HepG2 (cell line): Measurements from ENCODE around the gene SELENOH. TPM values are rescaled to one million over a fixed set of nuclear protein-coding genes. Genes with fewer than 3 reads are reported as not detected.

Experiments
- ATAC-seq: fragments of 200-7000 bp; cut with Tn5 transposase; 3 replicates; pipeline ENCODE4 v1.9.1; 2020; ENCODE audit warnings: mild to moderate bottlenecking, moderate library complexity
- BruUV-seq: library from RNA; stranded (reverse); fragments of 400-500 nt; replicated peaks from 2 replicates; lab custom pipeline; 2021; lab: Mats Ljungman, UMichigan
- CTCF ChIA-PET: fragments of 300-600 bp; formaldehyde crosslinking; extraction: SDS; loops from one replicate; lab custom pipeline; 2021; ENCODE audit warnings: low total read pairs, inconsistent platforms, low intra/inter-chr PET ratio; lab: Yijun Ruan, JAX
- POLR2A ChIA-PET: fragments of 350-600 bp; sonication (Branson Sonifier 250); formaldehyde crosslinking; loops from one replicate; lab custom pipeline; 2020; ENCODE audit warnings: antibody characterized with exemption, inconsistent platforms; lab: Yijun Ruan, JAX
- DNase-seq: peaks from one replicate; pipeline ENCODE4 v3.0.0-alpha.2; 2015; ENCODE audit warnings: low spot score
- FAIRE-seq: peaks from 3 replicates; lab custom pipeline; 2011; peaks lifted over from hg19 to GRCh38; lab: Jason Lieb, UNC
- H2AFZ ChIP-seq: one replicate; pipeline ENCODE4 v1.6.1; 2011; ENCODE audit warnings: low read length, inconsistent platforms
- H3K27ac ChIP-seq: fragments of 300-600 bp; 3 replicates; pipeline ENCODE4 v1.8.0; 2011; ENCODE audit warnings: mixed run types, mild to moderate bottlenecking, mixed read lengths, low read length, inconsistent platforms; ENCODE audit not compliant: insufficient read depth; ENCODE audit errors: extremely low read length
- H3K27me3 ChIP-seq, 2 experiments: fragments of 200-600 bp in 1 of 2; 2 replicates in 1 of 2; 3 replicates in 1 of 2; pipeline versions ENCODE4 v1.6.0 to v1.8.0; 2011; ENCODE audit warnings: low read length in 2 of 2, mild to moderate bottlenecking in 2 of 2, moderate library complexity in 2 of 2, inconsistent platforms in 1 of 2; ENCODE audit not compliant: insufficient read depth in 2 of 2, control insufficient read depth in 1 of 2
- H3K36me3 ChIP-seq, 2 experiments: fragments of 200-600 bp in 1 of 2; replicated peaks in 1 of 2; 2 replicates in 1 of 2; 3 replicates in 1 of 2; pipeline versions ENCODE4 v1.5.1 to v1.8.0; 2011; ENCODE audit warnings: low read length in 2 of 2, inconsistent platforms in 1 of 2; ENCODE audit not compliant: insufficient read depth in 2 of 2, control insufficient read depth in 1 of 2
- H3K4me1 ChIP-seq: 2 replicates; pipeline ENCODE4 v1.5.1; 2012; ENCODE audit warnings: low read length, inconsistent platforms; ENCODE audit not compliant: insufficient read depth
- H3K4me2 ChIP-seq: 2 replicates; pipeline ENCODE4 v1.6.0; 2011; ENCODE audit warnings: low read depth, low read length, inconsistent platforms
- H3K4me3 ChIP-seq, 3 experiments: fragments of 200-600 bp in 1 of 3; sonication (generic), shearing (Covaris generic) in 1 of 3; replicated peaks in 1 of 3; 2 replicates each; pipeline ENCODE4 v1.5.1; 2011 to 2016; ENCODE audit warnings: low read length in 3 of 3, inconsistent platforms in 2 of 3, low read depth in 2 of 3, mild to moderate bottlenecking in 2 of 3, control low read depth in 1 of 3, mixed read lengths in 1 of 3; ENCODE audit not compliant: insufficient read depth in 1 of 3
- H3K79me2 ChIP-seq: one replicate; pipeline ENCODE4 v1.6.1; 2011; ENCODE audit warnings: low read length, inconsistent platforms; ENCODE audit not compliant: insufficient read depth
- H3K9ac ChIP-seq: 2 replicates; pipeline ENCODE4 v1.6.0; 2011; ENCODE audit warnings: mild to moderate bottlenecking, low read depth, low read length, inconsistent platforms; ENCODE audit not compliant: insufficient read depth
- H3K9me3 ChIP-seq: 2 replicates; pipeline ENCODE4 v1.5.1; 2012; ENCODE audit warnings: mild to moderate bottlenecking, low read length
- H4K20me1 ChIP-seq: 2 replicates; pipeline ENCODE4 v1.6.0; 2011; ENCODE audit warnings: inconsistent platforms, mild to moderate bottlenecking, low read length, moderate library complexity; ENCODE audit not compliant: insufficient read depth
- EHMT2 ChIP-seq: fragments of 200-600 bp; sonication (generic); IDR thresholded peaks from 2 replicates; pipeline ENCODE4 v1.7.0; 2017; ENCODE audit warnings: antibody characterized with exemption, low read depth, low read length, borderline replicate concordance
- ZEB1 ChIP-seq: IDR thresholded peaks from 2 replicates; pipeline ENCODE4 v1.6.1; 2012; ENCODE audit warnings: mild to moderate bottlenecking, low read depth, inconsistent platforms; ENCODE audit not compliant: insufficient replicate concordance
- ZNF281 ChIP-seq: sonication (generic); formaldehyde crosslinking; IDR thresholded peaks from 2 replicates; pipeline ENCODE4 v1.4.0; 2020; ENCODE audit warnings: missing genetic modification reagents, borderline replicate concordance
- in situ Hi-C: cut with HindIII; loops from 2 replicates; pipeline ENCODE4 v1.10.0; 2017; ENCODE audit warnings: low pct_unique_long_range_greater_than_20kb; ENCODE audit not compliant: extremely low pct_ligation_motif_present
- intact Hi-C: fragments of 100-400 bp; cut with micrococcal nuclease; formaldehyde crosslinking; loops from one replicate; pipeline ENCODE4 v1.10.0; 2022; ENCODE audit not compliant: unreplicated experiment
- polyA plus RNA-seq, 8 experiments: library from polyadenylated mRNA; depleted of rRNA in 3 of 8; stranded (reverse) in 7 of 8; unstranded in 1 of 8; fragments of >200 nt; fragmentation: Illumina TruSeq in 4 of 8; extraction: Trizol in 4 of 8; gene quantifications; 2 replicates each; pipeline versions ENCODE4 v1.2.1 to v1.2.3, GENCODE V29; 2011 to 2016; ENCODE audit warnings: low read depth in 4 of 8, missing spikeins in 1 of 8, mixed read lengths in 1 of 8; ENCODE audit not compliant: insufficient read depth in 1 of 8
- total RNA-seq, 5 experiments: library from RNA; depleted of rRNA; stranded (reverse); fragments of >200 nt; fragmentation: Illumina TruSeq; extraction: Trizol; gene quantifications; 2 replicates each; pipeline ENCODE4 v1.2.3, GENCODE V29; 2016; ENCODE audit warnings: low read depth in 1 of 5

SELENOH gene
- total and polyA plus RNA-seq, 2 of the 13 experiments (the other 11 are each of a cell fraction or from before 2014, with no cell fraction given) = 27.2 to 77.4 TPM

- 0 out of 2 replicates have a peak, but pooled peaks have one; percentile 17 for TF ChIP-seq EHMT2
- TF ChIP-seq, all 625 proteins: peak for 12
Observed at GRCh38 chr11:57787920-57788702, 46.8 kb downstream of the SELENOH start (continued).

- ATAC-seq (no peak), FAIRE-seq (no peak), DNase-seq (no peak)
- in situ Hi-C loops = no loop called here
- peak overlapping the region; percentile 46 for H3K4me2 ChIP-seq
- CTCF ChIA-PET = no interaction called here
- no peaks in the 10 kb centered on the region for H3K27me3 ChIP-seq
- H3K36me3 ChIP-seq = peaks cover 5 to 25% of the 10 kb centered on the region in 2 experiments
- intact Hi-C loops = no loop called here
- H3K79me2 ChIP-seq = peaks cover 97% of the 10 kb centered on the region
- peak overlapping the region; percentile 69 for H3K27ac ChIP-seq
- no peak overlapping the region for H2AFZ ChIP-seq
- H3K4me1 ChIP-seq = peaks cover 96% of the 10 kb centered on the region
- no peaks in the 10 kb centered on the region for H3K9me3 ChIP-seq
- no TSS peak for BruUV-seq
- POLR2A ChIA-PET = interaction anchor here (0.9 to 2.9 kb wide), 6 partner anchors 10 to 37 kb away, joined by 3 to 31 read pairs (median 6); partner anchors contain the start of gene CTNND1
- no peak overlapping the region for H3K9ac ChIP-seq
- peaks cover 46% of the 10 kb centered on the region for H4K20me1 ChIP-seq
- no peak overlapping the region for H3K4me3 ChIP-seq
- TF ChIP-seq ZNF281 (CRISPR knock-in tag) = 0 out of 2 replicates have a peak, but pooled peaks have one; percentile 1
- no peak for TF ChIP-seq ZEB1
Observed at GRCh38 chr11:57788703-57789088, 47.4 kb downstream of the SELENOH start.
